Glomerular visceral epithelial cell (primary cell): ENCODE data around the gene ZNF773.
"Not testable (repeated sequence)": the region's sequence is repeated elsewhere in the genome, so short reads cannot be mapped to it uniquely, and the experiment has no call there.

Experiments
- DNase-seq: peaks from one replicate; pipeline ENCODE4 v3.0.0-alpha.2; 2016; ENCODE audit errors: extremely low spot score

ZNF773 gene

DNA sequence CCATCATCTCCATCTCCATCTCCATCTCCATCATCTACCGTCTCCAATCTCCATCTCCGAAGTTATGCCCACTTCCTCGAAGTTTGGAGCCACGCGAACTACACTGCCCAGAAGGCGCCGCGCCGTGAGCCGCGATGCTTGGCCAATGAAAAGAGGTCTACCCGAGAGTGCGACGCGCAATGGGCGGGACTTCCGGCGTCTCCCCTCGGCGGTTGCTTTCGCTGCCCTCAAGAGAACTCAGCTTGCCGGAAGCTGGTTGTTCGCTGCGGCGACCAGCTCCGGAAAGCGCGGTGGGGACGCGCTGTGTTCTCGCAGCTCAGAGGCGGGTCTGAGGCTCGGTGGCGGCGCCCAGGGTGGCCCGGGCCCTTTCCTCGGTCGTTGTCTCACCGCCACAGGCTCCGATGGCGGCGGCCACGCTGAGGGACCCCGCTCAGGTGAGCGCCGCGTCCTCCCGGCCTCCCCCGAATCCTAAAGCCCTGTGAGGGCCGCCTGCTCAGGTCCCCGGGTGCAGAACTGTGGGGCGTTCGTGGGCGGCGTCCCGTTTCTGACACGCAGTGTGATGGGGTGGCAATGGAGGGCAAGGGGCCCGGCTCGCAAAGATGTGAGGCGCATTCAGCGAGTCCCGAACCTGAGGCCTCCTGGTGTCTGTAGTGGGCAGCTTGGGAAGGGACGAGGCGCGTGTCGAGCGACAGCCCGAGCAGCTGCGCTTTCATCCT, at the start of gene ZNF773:
Gene ZNF773 (plus strand): TSS at position 259 of the 716 bp plus-strand sequence. CDS start 143 bp downstream, at position 402.
- peak; percentile 95 for DNase-seq

GRCh38 chr19:57452307-57452706, 47.4 kb upstream of the ZNF773 start:
- DNase-seq = no peak

DNA sequence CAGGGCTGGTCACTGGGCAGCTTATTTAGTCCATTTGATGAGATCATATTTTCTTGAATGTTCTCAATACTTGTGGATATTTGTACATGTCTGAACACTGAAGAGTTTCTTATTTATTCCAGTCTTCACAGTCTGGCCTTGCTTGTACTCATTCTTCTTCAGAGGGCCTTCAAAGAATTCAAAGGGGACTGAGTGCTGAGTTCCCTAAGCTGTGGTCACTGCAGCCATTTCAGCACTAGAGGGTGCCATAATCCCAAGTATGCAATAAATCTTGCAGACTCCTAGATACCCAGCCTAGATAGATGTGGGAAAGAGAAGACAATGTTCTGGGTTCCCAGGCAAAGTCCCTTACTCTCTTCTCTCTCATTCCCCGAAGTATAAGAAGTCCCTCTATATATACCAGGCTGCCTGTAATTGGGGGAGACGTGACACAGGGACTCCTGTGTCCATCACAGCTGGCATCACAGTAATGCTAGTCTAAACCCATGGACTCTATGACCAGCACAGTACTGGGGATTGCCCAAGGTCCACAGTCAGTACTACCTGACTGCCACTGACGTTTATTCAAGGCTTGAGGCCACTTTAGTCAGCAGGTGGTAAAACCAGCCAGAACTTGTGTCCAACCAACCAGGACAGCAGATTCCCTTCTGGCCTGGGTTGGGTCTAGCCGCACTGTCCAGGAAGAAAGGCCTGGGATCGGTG, 33.9 kb upstream of the ZNF773 start:
- peak; percentile 13 for DNase-seq

GRCh38 chr19:57466489-57466888, 33.2 kb upstream of the ZNF773 start:
- DNase-seq = no peak

DNA sequence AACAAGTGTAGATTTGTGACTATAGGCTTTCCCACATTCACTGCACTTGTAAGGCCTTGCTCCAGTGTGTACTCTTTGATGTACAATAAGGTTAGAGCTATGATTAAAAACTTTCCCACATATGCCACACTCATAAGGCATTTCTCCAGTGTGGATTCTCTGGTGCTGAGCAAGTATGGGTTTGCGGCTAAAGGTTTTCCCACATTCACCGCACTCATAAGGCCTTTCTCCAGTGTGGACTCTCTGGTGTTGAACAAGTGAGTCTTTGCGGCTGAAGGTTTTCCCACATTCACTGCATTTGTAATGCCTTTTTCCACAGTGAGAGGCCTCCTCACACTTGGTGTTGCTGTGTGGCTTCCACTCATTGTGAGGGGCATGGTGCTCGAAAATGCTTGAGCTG, 26.1 kb upstream of the ZNF773 start:
- DNase-seq = no peak

DNA sequence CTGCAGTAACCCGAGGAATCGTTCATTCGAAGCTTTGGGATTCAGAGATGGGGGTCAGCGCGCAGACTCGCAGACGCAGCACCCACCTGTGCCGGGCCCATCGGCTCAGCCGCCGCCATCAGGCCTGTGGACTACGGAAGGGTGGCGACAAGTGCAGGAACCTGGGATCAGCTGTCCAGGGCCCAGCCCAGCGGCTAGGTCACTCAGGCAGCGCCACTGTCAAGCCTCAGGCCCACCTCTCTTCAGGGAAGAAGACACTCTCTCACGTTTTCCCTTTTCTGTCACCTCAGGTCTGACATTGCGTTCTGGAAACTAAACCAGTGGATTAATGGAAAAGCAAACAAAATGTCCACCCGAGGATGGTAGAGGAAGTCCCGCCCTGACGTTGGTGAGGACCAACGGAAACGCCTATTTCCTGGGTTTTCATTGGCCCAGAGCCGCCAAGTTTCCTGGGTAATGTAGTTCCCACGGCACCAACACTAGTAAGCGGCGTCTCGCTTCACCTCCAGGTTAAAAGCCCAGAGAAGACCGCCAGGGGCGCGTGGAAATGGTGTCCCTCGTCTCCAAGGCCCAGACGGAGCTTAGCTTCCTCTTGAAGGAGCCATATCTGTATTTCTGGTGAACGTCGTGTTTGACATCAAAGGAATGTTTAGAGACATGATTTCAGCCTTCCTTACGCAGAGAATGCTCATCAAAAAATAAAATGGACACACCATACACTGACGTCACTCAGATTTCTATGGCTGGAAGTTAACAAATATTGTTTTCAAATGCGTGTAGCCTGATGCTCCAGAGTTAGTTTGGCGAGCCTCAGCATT, 22.3 kb upstream of the ZNF773 start, which contains the start of gene ZNF772:
Gene ZNF772 (minus strand): TSS at position 376 of the 818 bp plus-strand sequence. CDS start 257 bp downstream, at position 119.
- peak; percentile 88 for DNase-seq

- DNase-seq = peak; percentile 88
Measured at GRCh38 chr19:57487477-57488298, 12.1 kb upstream of the ZNF773 start, which contains the start of gene ZNF419. ZNF419 (plus strand) TSS chr19:57487750; CDS start chr19:57487951, 201 bp downstream.

DNA sequence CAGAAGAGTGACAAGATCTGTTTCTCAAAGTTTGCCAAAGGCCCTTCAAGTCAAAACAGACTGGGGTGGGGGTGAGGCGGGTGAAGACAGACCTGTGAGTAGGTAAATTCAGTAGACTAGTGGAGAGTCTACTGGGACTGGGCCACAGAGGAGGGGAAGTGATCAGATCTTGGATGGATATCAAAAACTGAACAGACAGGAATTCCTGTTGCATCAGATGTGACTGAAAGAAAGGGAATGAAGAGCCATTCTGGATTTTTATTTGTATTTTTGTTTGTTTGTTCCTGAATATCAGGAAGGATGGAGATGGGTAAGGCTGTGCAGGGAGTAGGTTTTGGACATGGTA, 11.5 kb upstream of the ZNF773 start:
- DNase-seq = not testable (repeated sequence)

- not testable (repeated sequence) for DNase-seq
Measured at GRCh38 chr19:57499332-57499679, 432 bp upstream of the ZNF773 start.

DNA sequence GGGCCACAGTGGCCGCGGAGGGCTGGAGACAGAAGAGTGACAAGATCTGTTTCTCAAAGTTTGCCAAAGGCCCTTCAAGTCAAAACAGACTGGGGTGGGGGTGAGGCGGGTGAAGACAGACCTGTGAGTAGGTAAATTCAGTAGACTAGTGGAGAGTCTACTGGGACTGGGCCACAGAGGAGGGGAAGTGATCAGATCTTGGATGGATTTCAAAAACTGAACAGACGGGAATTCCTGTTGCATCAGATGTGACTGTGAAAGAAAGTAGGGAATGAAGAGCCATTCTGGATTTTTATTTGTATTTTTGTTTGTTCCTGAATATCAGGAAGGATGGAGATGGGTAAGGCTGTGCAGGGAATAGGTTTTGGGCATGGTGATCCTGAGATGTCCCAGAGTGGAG, 662 bp downstream of the ZNF773 start:
- DNase-seq = not testable (repeated sequence)

GRCh38 chr19:57506163-57506562, 6.4 kb downstream of the ZNF773 start:
- DNase-seq = no peak

DNA sequence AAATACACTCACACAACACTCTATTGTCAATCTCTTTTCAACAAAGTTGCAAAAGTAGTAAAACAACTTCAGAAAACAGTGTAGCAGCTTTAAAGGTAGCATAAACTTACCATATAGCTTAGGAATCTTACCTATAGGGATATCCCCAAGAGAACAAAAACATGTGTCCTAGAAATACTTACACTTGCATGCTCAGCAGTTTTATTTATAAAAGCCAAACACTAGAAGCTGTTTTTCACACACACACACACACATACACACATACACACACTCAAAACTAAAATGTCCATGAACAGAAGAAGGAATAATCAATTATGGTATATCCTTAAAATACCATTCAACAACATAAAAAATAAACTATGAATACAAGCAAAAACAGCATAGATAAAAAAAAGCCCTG, 11.7 kb downstream of the ZNF773 start:
- DNase-seq = no peak

DNA sequence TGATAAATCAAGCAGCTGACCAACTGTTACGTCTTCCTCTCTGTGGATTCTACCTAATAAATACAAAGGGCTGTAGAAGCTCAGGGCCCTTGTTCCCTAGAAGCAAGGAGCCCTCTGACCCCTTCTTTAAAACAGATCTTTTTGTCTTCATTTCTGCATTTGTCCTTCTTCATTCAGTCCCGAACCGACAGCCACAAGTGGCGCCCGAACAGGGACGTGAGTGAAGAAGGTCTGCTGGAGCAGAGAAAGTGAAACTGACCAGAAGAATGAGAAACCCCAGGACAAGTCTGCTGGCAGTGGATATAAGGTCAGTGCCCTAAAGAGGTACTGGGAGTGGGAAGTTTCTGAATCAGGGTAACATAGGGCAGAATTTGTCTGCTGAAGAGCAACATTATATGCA, 13.1 kb downstream of the ZNF773 start:
- no peak for DNase-seq

GRCh38 chr19:57515255-57515654, 15.5 kb downstream of the ZNF773 start:
- DNase-seq = no peak

GRCh38 chr19:57518021-57518420, 18.3 kb downstream of the ZNF773 start:
- DNase-seq = not testable (repeated sequence)

- DNase-seq = peak; percentile 92
Measured at GRCh38 chr19:57527136-57527881, 27.6 kb downstream of the ZNF773 start, which contains the start of gene ZNF549. ZNF549 (plus strand) TSS chr19:57527356; CDS start chr19:57527574, 218 bp downstream.

DNA sequence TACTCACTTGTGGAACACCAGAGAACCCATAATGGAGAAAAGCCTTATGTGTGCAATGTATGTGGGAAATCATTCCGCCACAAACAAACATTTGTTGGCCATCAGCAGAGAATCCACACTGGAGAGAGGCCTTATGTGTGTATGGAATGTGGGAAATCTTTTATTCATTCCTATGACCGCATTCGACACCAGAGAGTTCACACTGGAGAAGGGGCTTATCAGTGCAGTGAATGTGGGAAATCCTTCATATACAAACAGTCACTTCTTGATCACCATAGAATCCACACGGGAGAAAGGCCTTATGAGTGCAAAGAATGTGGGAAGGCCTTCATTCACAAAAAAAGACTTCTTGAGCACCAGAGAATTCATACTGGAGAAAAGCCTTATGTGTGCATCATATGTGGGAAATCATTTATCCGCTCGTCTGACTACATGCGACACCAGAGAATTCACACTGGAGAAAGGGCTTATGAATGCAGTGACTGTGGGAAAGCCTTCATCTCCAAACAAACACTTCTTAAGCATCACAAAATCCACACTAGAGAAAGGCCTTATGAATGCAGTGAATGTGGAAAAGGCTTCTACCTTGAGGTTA, 38.3 kb downstream of the ZNF773 start:
- no peak for DNase-seq

GRCh38 chr19:57546513-57546912, 46.8 kb downstream of the ZNF773 start:
- DNase-seq = no peak

DNA sequence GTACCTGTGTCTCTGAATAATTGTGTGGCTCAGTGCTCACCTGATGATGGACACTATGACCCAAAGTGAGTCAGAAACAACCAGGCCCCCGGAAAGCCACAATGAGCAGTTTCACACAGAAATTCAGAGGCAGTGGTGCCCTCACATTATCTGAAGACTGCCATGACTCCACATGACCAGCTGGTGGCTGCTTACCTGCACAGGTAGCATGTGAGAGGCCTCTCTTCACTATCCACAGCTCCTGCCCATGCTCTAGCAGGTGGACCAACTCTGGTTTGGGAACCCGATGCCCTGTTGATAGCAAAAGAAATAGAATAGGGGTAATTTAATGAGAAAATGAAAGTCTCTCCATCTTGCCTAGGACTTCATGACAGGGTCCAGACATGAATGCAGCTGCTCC, 52.7 kb downstream of the ZNF773 start:
- no peak for DNase-seq

DNA sequence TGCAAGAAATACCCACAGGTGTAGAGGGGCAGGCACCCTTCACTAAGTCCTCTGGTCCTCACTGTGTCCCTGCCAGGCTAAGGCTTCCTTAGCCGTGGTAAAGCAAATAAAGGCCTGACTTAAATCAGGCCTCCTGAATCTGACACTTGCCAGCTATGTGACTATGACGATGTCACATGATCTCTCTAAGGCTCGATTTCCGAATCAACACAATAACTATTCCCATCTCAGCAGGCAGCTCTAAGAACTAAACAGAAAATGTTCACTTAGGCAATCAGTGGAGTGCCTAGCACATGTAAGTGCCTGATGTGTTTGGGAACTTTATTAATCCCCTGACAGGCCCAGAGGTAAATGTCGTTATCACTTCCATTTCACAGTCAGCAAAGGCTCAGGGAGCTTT, 57.9 kb downstream of the ZNF773 start:
- no peak for DNase-seq
